GM12872 (cell line): Measurements from ENCODE around the gene STAG1.

Source experiments
- CTCF ChIP-seq: IDR thresholded peaks from 3 replicates; pipeline ENCODE4 v1.5.1; 2011; ENCODE audit warnings: low read depth, mild to moderate bottlenecking, low read length, moderate library complexity; ENCODE audit not compliant: insufficient read depth

Gene STAG1

GRCh38 chr3:136336329-136337100, 415.7 kb downstream of the STAG1 start:
- TF ChIP-seq CTCF, result no peak

GRCh38 chr3:136334209-136334608, 418.0 kb downstream of the STAG1 start:
- TF ChIP-seq CTCF, result no peak

- TF ChIP-seq CTCF, result no peak
These were observed 419.4 kb downstream of the STAG1 start for GRCh38 chr3:136332776-136333175.

GRCh38 chr3:136332302-136332701, 419.9 kb downstream of the STAG1 start:
- no peak for TF ChIP-seq CTCF

- no peak for TF ChIP-seq CTCF
These were observed 421.3 kb downstream of the STAG1 start for GRCh38 chr3:136330900-136331299.

DNA sequence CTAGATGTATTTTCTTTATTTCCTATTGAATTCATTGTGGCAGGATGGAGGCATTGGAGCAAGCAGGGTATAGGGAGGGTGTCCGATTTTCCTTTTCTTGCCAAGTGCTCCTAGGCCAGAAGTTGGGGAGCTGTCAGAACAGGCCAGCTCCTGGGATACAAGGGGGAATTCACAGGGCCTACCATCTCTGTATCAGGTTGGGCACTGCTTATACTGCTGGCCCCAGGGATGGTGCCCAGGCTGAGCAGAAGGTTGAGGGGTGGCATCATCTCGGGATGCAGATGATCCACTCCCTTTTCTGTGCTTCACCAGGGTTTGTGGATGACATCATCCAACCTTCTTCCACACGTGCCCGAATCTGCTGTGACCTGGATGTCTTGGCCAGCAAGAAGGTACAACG, 422.6 kb downstream of the STAG1 start:
- TF ChIP-seq CTCF, result no peak

- TF ChIP-seq CTCF, result no peak
These were observed 424.5 kb downstream of the STAG1 start for GRCh38 chr3:136327671-136328070.

GRCh38 chr3:136326316-136326715, 425.9 kb downstream of the STAG1 start:
- no peak for TF ChIP-seq CTCF
